CD4-positive, alpha-beta T cell (primary cell): Measurements from ENCODE around the gene ORAI3. TPM values are rescaled to one million over a fixed set of nuclear protein-coding genes. Genes with fewer than 3 reads are reported as not detected.

Experiments used
- ATAC-seq: fragments of 200-7000 bp; cut with Tn5 transposase; one replicate; pipeline ENCODE4 v1.10.0; 2022; ENCODE audit warnings: mild to moderate bottlenecking; ENCODE audit not compliant: poor library complexity
- CTCF ChIA-PET: fragments of 350-600 bp; sonication (Branson Sonifier 250); formaldehyde crosslinking; loops from one replicate; lab custom pipeline; 2021; ENCODE audit warnings: antibody characterized with exemption, inconsistent platforms; lab: Charles Lee
- POLR2A ChIA-PET: fragments of 350-600 bp; sonication (Branson Sonifier 250); formaldehyde crosslinking; loops from one replicate; lab custom pipeline; 2021; ENCODE audit warnings: antibody characterized with exemption, inconsistent platforms; lab: Charles Lee
- DNase-seq, 14 experiments: peaks; one replicate each; pipeline ENCODE4 v3.0.0-alpha.2; 2013 to 2020; ENCODE audit warnings: mixed read lengths in 2 of 14
- H3K27ac ChIP-seq, 2 donors: one replicate each; pipeline versions ENCODE4 v1.5.1 to v1.7.0; 2013; ENCODE audit warnings: low read length in 2 of 2, low read depth in 1 of 2, mild to moderate bottlenecking in 1 of 2
- H3K27me3 ChIP-seq, 2 experiments: 1 replicate in 1 of 2; 2 replicates in 1 of 2; pipeline versions ENCODE4 v1.6.1 to v1.7.0; 2013; ENCODE audit warnings: low read length in 2 of 2, control low read depth in 1 of 2, mild to moderate bottlenecking in 1 of 2, moderate library complexity in 1 of 2; ENCODE audit not compliant: insufficient read depth in 2 of 2, control insufficient read depth in 1 of 2
- H3K36me3 ChIP-seq: one replicate; pipeline ENCODE4 v1.6.1; 2013; ENCODE audit warnings: low read length, control low read depth; ENCODE audit not compliant: insufficient read depth
- H3K4me1 ChIP-seq: one replicate; pipeline ENCODE4 v1.6.1; 2013; ENCODE audit warnings: low read length, control low read depth; ENCODE audit not compliant: insufficient read depth
- H3K4me3 ChIP-seq: one replicate; pipeline ENCODE4 v1.5.1; 2013; ENCODE audit warnings: mild to moderate bottlenecking, low read length, moderate library complexity
- H3K9me3 ChIP-seq, 2 experiments: 1 replicate in 1 of 2; 2 replicates in 1 of 2; pipeline versions ENCODE4 v1.6.1 to v1.7.0; 2013; ENCODE audit warnings: low read length in 2 of 2, mild to moderate bottlenecking in 2 of 2, control low read depth in 1 of 2, moderate library complexity in 1 of 2; ENCODE audit not compliant: control insufficient read depth in 1 of 2, insufficient read depth in 1 of 2
- H3K27ac Mint-ChIP-seq: one replicate; pipeline ENCODE4 v1.8.0; 2020; ENCODE audit warnings: mixed read lengths
- H3K27me3 Mint-ChIP-seq: one replicate; pipeline ENCODE4 v1.8.0; 2021; ENCODE audit warnings: mixed read lengths
- H3K36me3 Mint-ChIP-seq: one replicate; pipeline ENCODE4 v1.8.0; 2021; ENCODE audit warnings: low read depth, mixed read lengths
- H3K4me1 Mint-ChIP-seq: one replicate; pipeline ENCODE4 v1.8.0; 2021; ENCODE audit warnings: low read depth, mixed read lengths
- H3K4me3 Mint-ChIP-seq: one replicate; pipeline ENCODE4 v1.8.0; 2020; ENCODE audit warnings: mild to moderate bottlenecking, mixed read lengths
- H3K9me3 Mint-ChIP-seq: one replicate; pipeline ENCODE4 v1.8.0; 2020; ENCODE audit warnings: mixed read lengths
- intact Hi-C, 2 experiments: fragments of 100-400 bp; cut with DNase I in 1 of 2; cut with micrococcal nuclease in 1 of 2; formaldehyde crosslinking; loops; one replicate each; pipeline versions ENCODE4 v1.15.1 to v1.9.0; 2023 to 2025; cut with DNase I, micrococcal nuclease
- total RNA-seq, 174 experiments: library from RNA in 2 of 174; stranded (reverse) in 2 of 174; gene quantifications; one replicate each; pipeline ENCODE4 v1.2.3 and lab custom pipeline; 2021 to 2026
- TF ChIP-seq, protein P1 (sequence below): fragments of 200-600 bp; IDR thresholded peaks from one replicate; pipeline ENCODE4 v1.8.0; 2022; ENCODE audit warnings: antibody characterized with exemption, mild to moderate bottlenecking

The ORAI3 gene
- total RNA-seq, 2 experiments from 2014 or later, result 3.0 to 4.5 TPM

DNA sequence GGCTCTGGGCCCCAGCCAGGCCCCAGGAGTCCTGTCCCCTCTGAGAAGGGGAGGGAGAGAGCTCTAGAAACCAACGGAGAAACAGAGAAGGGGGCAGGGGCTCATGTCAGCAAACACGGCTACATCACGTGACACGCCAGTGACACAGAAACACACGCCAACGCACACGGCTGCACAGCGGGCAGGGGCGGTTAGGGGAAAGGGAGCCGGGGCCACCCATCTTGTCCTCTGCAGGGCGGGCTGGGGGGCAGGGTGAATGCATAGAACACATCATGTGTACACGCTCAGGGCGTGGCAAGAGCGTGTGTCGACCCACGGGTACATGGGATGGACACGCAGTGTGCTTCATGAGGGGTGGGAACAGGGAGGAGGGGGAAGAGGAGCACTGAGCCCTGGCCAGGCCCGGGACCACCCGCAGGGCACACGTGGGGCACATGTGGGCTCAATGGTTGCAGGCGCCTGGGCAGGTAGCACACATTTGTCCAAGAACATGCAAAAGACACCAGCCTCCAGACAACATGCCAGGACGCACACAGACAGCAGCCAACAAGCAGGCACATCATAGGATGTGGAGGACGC lies 40.7 kb downstream of the ORAI3 start:
- H3K4me1 ChIP-seq, result peaks cover 9% of the 10 kb centered on the region
- no peak overlapping the region for H3K27ac ChIP-seq
- TF ChIP-seq, protein P1, sequence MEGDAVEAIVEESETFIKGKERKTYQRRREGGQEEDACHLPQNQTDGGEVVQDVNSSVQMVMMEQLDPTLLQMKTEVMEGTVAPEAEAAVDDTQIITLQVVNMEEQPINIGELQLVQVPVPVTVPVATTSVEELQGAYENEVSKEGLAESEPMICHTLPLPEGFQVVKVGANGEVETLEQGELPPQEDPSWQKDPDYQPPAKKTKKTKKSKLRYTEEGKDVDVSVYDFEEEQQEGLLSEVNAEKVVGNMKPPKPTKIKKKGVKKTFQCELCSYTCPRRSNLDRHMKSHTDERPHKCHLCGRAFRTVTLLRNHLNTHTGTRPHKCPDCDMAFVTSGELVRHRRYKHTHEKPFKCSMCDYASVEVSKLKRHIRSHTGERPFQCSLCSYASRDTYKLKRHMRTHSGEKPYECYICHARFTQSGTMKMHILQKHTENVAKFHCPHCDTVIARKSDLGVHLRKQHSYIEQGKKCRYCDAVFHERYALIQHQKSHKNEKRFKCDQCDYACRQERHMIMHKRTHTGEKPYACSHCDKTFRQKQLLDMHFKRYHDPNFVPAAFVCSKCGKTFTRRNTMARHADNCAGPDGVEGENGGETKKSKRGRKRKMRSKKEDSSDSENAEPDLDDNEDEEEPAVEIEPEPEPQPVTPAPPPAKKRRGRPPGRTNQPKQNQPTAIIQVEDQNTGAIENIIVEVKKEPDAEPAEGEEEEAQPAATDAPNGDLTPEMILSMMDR, result no peak
- ChIA-PET CTCF (no interaction called here), POLR2A (no interaction called here)
- no peak for DNase-seq
- Mint-ChIP-seq H3K4me3 (no peak overlapping the region), H3K27ac (no peak overlapping the region), H3K4me1 (no peaks in the 10 kb centered on the region), H3K36me3 (no peaks in the 10 kb centered on the region), H3K9me3 (no peaks in the 10 kb centered on the region), H3K27me3 (no peaks in the 10 kb centered on the region)
- H3K4me3 ChIP-seq, result no peak overlapping the region
- no peak for ATAC-seq
- peaks cover 4% of the 10 kb centered on the region for H3K36me3 ChIP-seq
- intact Hi-C loops, result loop anchor here (5.0 to 10.0 kb wide), 4 partner anchors 305 to 705 kb away; no protein-coding TSS in a partner anchor
- no peaks in the 10 kb centered on the region for H3K9me3 ChIP-seq
- no peaks in the 10 kb centered on the region for H3K27me3 ChIP-seq

DNA sequence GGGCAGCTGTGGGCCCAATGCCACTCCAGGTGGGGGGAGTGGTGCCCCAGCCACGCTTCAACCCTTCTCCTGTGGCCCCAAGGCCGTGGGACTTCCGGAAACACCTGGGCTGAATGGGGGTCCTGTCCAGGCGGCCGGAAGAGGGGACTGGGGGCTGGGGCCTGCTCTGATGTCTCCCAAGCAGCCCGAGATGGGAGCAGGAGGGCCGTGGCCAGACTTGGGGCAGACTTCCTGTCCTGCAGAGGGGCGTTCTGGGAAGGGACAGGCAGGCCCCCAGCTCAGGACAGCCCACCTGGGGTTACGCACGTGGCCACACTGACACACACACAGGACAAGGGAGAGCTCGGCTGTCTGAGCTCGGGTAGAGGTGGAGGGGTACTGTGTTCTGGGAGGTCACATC lies 41.2 kb downstream of the ORAI3 start:
- H3K4me1 Mint-ChIP-seq, result no peaks in the 10 kb centered on the region
- no peaks in the 10 kb centered on the region for H3K9me3 ChIP-seq
- intact Hi-C loops, result no loop called here
- peaks cover 4% of the 10 kb centered on the region for H3K4me1 ChIP-seq
- no peak for ATAC-seq
- no peaks in the 10 kb centered on the region for H3K27me3 Mint-ChIP-seq
- H3K9me3 Mint-ChIP-seq, result no peaks in the 10 kb centered on the region
- H3K4me3 Mint-ChIP-seq, result no peak overlapping the region
- DNase-seq, result no peak
- H3K27ac Mint-ChIP-seq, result no peak overlapping the region
- TF ChIP-seq, protein P1, result no peak
- H3K36me3 Mint-ChIP-seq, result no peaks in the 10 kb centered on the region
- H3K27me3 ChIP-seq, result no peaks in the 10 kb centered on the region
- ChIA-PET CTCF (no interaction called here), POLR2A (no interaction called here)
- H3K4me3 ChIP-seq, result no peak overlapping the region
- no peak overlapping the region for H3K27ac ChIP-seq
- H3K36me3 ChIP-seq, result no peaks in the 10 kb centered on the region

DNA sequence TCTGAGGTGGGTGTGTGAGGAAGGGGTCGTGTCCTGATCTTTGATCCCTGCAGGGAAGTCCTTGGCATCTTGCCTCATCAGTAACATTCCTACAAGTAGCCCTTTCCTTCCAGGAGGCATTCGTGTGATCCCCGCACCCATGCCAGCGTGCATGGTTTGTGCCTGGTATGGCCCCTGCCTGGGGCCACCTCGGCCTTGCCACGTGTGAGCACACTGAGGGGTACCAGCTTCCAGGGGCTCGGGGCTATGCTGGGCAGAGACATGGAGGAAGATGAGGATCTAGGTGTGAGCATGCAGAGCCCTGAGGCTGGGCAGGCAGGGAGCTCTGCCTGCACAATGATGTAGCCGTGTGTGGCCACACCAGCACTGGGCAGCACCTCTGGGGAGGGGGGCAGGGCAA lies 42.2 kb downstream of the ORAI3 start:
- Histone ChIP-seq H3K27me3 (no peaks in the 10 kb centered on the region), H3K9me3 (no peaks in the 10 kb centered on the region), H3K27ac (no peak overlapping the region), H3K36me3 (no peaks in the 10 kb centered on the region), H3K4me3 (no peak overlapping the region), H3K4me1 (no peaks in the 10 kb centered on the region)
- ChIA-PET POLR2A (no interaction called here), CTCF (no interaction called here)
- no peaks in the 10 kb centered on the region for H3K36me3 Mint-ChIP-seq
- H3K9me3 Mint-ChIP-seq, result no peaks in the 10 kb centered on the region
- H3K4me3 Mint-ChIP-seq, result no peak overlapping the region
- TF ChIP-seq, protein P1, result no peak
- intact Hi-C loops, result no loop called here
- DNase-seq, result no peak
- H3K4me1 Mint-ChIP-seq, result no peaks in the 10 kb centered on the region
- no peak for ATAC-seq
- no peak overlapping the region for H3K27ac Mint-ChIP-seq
- H3K27me3 Mint-ChIP-seq, result no peaks in the 10 kb centered on the region
